Left ventricle myocardium inferior (tissue), 1 donor: Measurements from ENCODE around the gene PEX14. TPM values are rescaled to one million over a fixed set of nuclear protein-coding genes. Genes with fewer than 3 reads are reported as not detected.

ENCODE experiments used
- DNase-seq: peaks from one replicate; pipeline ENCODE4 v3.0.0-alpha.2; 2020
- H3K27ac ChIP-seq: fragments of 200-600 bp; replicated peaks from 2 replicates; pipeline ENCODE4 v1.8.0; 2021
- H3K27me3 ChIP-seq: fragments of 200-600 bp; 2 replicates; pipeline ENCODE4 v1.8.0; 2021; ENCODE audit warnings: low read depth
- H3K36me3 ChIP-seq: fragments of 200-600 bp; 2 replicates; pipeline ENCODE4 v1.8.0; 2021
- H3K4me1 ChIP-seq: fragments of 200-600 bp; 2 replicates; pipeline ENCODE4 v1.8.0; 2021
- H3K4me3 ChIP-seq: fragments of 200-600 bp; 2 replicates; pipeline ENCODE4 v1.8.0; 2021; ENCODE audit warnings: mild to moderate bottlenecking, moderate library complexity
- H3K9me3 ChIP-seq: fragments of 200-600 bp; replicated peaks from 2 replicates; pipeline ENCODE4 v1.8.0; 2021
- CTCF ChIP-seq: fragments of 200-600 bp; IDR thresholded peaks from 2 replicates; pipeline ENCODE4 v1.8.0; 2021; ENCODE audit warnings: antibody characterized with exemption, mild to moderate bottlenecking, borderline replicate concordance
- intact Hi-C: fragments of 100-400 bp; cut with micrococcal nuclease; formaldehyde crosslinking; loops from one replicate; pipeline ENCODE4 v1.11.0; 2022
- total RNA-seq: library from RNA; stranded (reverse); fragmentation: NEBNext Ultra II Directional; extraction: Animal tissue kit (Norgen Biotek cat#: 25700); gene quantifications from one replicate; pipeline ENCODE4 v1.2.1, GENCODE V29; 2021
- donor health status: DM: no; HTN: yes; CAD: no; lungs with severe emphysema.

PEX14 gene
- total RNA-seq, 1 donor from 2014 or later, result 20.8 TPM

GRCh38 chr1:10617931-10618885 is 143.5 kb downstream of the PEX14 start:
- Histone ChIP-seq H3K27ac (no peak overlapping the region), H3K9me3 (no peaks in the 10 kb centered on the region), H3K4me3 (no peak overlapping the region), H3K27me3 (no peaks in the 10 kb centered on the region), H3K36me3 (peaks cover 24% of the 10 kb centered on the region), H3K4me1 (no peaks in the 10 kb centered on the region)
- intact Hi-C loops, result no loop called here
- no peak for TF ChIP-seq CTCF
- no peak for DNase-seq

DNA sequence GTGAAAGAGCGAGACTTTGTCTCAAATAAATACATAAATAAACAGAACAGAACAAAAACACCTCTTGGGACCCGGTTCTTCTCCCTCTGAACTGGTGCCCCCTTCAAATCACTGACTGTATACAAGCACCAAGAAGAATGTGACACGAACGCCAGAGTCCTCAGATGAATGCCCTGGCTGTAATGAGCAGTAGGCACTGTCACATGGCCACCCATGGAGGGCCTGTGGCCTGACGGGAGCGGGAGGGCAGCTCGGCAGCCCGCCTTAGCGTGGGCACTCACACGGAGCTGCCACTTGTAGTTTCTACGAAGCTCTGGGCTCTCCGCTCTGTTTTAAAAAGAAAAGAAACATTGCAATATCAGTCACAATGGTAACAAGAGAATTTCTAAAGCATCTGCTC is 146.0 kb downstream of the PEX14 start:
- no peaks in the 10 kb centered on the region for H3K9me3 ChIP-seq
- no peak for TF ChIP-seq CTCF
- DNase-seq, result no peak
- no peak overlapping the region for H3K4me3 ChIP-seq
- intact Hi-C loops, result no loop called here
- H3K4me1 ChIP-seq, result no peaks in the 10 kb centered on the region
- H3K27me3 ChIP-seq, result no peaks in the 10 kb centered on the region
- H3K36me3 ChIP-seq, result peaks cover 43% of the 10 kb centered on the region
- no peak overlapping the region for H3K27ac ChIP-seq

DNA sequence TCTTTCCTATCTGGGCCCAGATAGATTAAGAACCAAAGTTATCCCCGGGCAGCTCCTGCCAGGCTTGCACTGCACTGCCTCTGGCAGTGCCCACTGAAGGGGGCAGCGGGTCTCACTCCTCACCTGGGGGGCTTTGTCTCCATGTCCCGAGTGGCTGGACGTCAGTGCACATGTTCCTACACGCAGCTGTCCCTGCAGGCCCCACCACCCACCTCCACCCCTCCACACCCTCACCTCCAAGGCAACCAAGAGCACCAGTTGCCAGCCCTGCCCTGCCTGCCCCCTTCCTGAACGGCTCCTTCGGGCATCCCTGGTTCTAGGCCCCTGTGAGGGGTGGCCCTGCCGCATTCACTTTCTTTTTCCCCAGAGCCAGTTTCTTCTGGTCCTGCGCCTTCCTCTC is 147.2 kb downstream of the PEX14 start:
- Histone ChIP-seq H3K9me3 (no peaks in the 10 kb centered on the region), H3K27me3 (no peaks in the 10 kb centered on the region), H3K27ac (no peak overlapping the region), H3K36me3 (peaks cover 48% of the 10 kb centered on the region), H3K4me3 (no peak overlapping the region), H3K4me1 (no peaks in the 10 kb centered on the region)
- DNase-seq, result no peak
- no peak for TF ChIP-seq CTCF
- intact Hi-C loops, result no loop called here

- H3K36me3 ChIP-seq, result peaks cover 47% of the 10 kb centered on the region
- TF ChIP-seq CTCF, result no peak
- no peak for DNase-seq
- H3K27me3 ChIP-seq, result no peaks in the 10 kb centered on the region
- H3K4me3 ChIP-seq, result no peak overlapping the region
- no peak overlapping the region for H3K27ac ChIP-seq
- peaks cover under 1% of the 10 kb centered on the region for H3K4me1 ChIP-seq
- intact Hi-C loops, result no loop called here
- no peaks in the 10 kb centered on the region for H3K9me3 ChIP-seq
Measured at GRCh38 chr1:10622910-10623685, 148.3 kb downstream of the PEX14 start.

GRCh38 chr1:10623686-10624145 is 149.0 kb downstream of the PEX14 start:
- intact Hi-C loops, result no loop called here
- no peak overlapping the region for H3K27ac ChIP-seq
- H3K4me1 ChIP-seq, result peaks cover 6% of the 10 kb centered on the region
- TF ChIP-seq CTCF, result no peak
- H3K9me3 ChIP-seq, result no peaks in the 10 kb centered on the region
- H3K4me3 ChIP-seq, result no peak overlapping the region
- peaks cover 41% of the 10 kb centered on the region for H3K36me3 ChIP-seq
- no peak for DNase-seq
- no peaks in the 10 kb centered on the region for H3K27me3 ChIP-seq
